Measurements from ENCODE around the gene UBE2Z. TPM values are rescaled to one million over a fixed set of nuclear protein-coding genes. Genes with fewer than 3 reads are reported as not detected.

The UBE2Z gene
- total and polyA plus RNA-seq, 2 of the 13 experiments (the other 11 are each of a cell fraction or from before 2014, with no cell fraction given), result 63.2 to 122 TPM

GRCh38 chr17:48878920-48879898, 29.0 kb upstream of the UBE2Z start (continued):
- TF ChIP-seq, protein P1, sequence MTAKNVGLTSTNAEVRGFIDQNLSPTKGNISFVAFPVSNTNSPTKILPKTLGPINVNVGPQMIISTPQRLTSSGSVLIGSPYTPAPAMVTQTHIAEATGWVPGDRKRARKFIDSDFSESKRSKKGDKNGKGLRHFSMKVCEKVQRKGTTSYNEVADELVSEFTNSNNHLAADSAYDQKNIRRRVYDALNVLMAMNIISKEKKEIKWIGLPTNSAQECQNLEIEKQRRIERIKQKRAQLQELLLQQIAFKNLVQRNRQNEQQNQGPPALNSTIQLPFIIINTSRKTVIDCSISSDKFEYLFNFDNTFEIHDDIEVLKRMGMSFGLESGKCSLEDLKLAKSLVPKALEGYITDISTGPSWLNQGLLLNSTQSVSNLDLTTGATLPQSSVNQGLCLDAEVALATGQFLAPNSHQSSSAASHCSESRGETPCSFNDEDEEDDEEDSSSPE (CRISPR knock-in tag; IDR thresholded peaks at IDR 0.05), result no peak
- TF ChIP-seq FUBP1 (CRISPR knock-in tag; IDR thresholded peaks at IDR 0.05; ENCODE audit: borderline replicate concordance) (no peak), ZNF549 (CRISPR knock-in tag; IDR thresholded peaks at IDR 0.05) (no peak), HNRNPK (IDR thresholded peaks at IDR 0.05; ENCODE audit: low read depth, low read length, poor library complexity, severe bottlenecking) (no peak), SUZ12 (IDR thresholded peaks at IDR 0.05; ENCODE audit: low read depth, low read length) (no peak), ZFX (CRISPR knock-in tag; IDR thresholded peaks at IDR 0.05; ENCODE audit: low read depth) (no peak), ZNF225 (CRISPR knock-in tag; IDR thresholded peaks at IDR 0.05) (no peak; the same call in 1 of the 2 replicates), TEAD2 (CRISPR knock-in tag; IDR thresholded peaks at IDR 0.05) (no peak), ARID2 (CRISPR knock-in tag; IDR thresholded peaks at IDR 0.05; ENCODE audit: borderline replicate concordance) (no peak), LCORL (IDR thresholded peaks at IDR 0.05) (no peak), LCORL (CRISPR knock-in tag; IDR thresholded peaks at IDR 0.05) (no peak)
- TF ChIP-seq, protein P2, sequence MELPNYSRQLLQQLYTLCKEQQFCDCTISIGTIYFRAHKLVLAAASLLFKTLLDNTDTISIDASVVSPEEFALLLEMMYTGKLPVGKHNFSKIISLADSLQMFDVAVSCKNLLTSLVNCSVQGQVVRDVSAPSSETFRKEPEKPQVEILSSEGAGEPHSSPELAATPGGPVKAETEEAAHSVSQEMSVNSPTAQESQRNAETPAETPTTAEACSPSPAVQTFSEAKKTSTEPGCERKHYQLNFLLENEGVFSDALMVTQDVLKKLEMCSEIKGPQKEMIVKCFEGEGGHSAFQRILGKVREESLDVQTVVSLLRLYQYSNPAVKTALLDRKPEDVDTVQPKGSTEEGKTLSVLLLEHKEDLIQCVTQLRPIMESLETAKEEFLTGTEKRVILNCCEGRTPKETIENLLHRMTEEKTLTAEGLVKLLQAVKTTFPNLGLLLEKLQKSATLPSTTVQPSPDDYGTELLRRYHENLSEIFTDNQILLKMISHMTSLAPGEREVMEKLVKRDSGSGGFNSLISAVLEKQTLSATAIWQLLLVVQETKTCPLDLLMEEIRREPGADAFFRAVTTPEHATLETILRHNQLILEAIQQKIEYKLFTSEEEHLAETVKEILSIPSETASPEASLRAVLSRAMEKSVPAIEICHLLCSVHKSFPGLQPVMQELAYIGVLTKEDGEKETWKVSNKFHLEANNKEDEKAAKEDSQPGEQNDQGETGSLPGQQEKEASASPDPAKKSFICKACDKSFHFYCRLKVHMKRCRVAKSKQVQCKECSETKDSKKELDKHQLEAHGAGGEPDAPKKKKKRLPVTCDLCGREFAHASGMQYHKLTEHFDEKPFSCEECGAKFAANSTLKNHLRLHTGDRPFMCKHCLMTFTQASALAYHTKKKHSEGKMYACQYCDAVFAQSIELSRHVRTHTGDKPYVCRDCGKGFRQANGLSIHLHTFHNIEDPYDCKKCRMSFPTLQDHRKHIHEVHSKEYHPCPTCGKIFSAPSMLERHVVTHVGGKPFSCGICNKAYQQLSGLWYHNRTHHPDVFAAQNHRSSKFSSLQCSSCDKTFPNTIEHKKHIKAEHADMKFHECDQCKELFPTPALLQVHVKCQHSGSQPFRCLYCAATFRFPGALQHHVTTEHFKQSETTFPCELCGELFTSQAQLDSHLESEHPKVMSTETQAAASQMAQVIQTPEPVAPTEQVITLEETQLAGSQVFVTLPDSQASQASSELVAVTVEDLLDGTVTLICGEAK (IDR thresholded peaks at IDR 0.05), result no peak
- TF ChIP-seq, protein P2 (CRISPR knock-in tag; IDR thresholded peaks at IDR 0.05), result no peak

Measured in HepG2 (cell line).